Epithelial cell of esophagus (primary cell): ENCODE measurements around the gene KCNG2.

ENCODE experiments used
- DNase-seq: peaks from one replicate; pipeline ENCODE4 v3.0.0; 2010; ENCODE audit warnings: low read depth
- H3K4me3 ChIP-seq: 2 replicates; pipeline ENCODE4 v1.5.1; 2011; ENCODE audit warnings: mild to moderate bottlenecking, low read length, control low read depth
- CTCF ChIP-seq: IDR thresholded peaks from 2 replicates; pipeline ENCODE4 v1.5.1; 2011; ENCODE audit warnings: low read depth, mild to moderate bottlenecking, low read length, control low read depth, inconsistent platforms; ENCODE audit not compliant: insufficient read depth; ENCODE audit errors: missing control alignments

KCNG2 gene

GRCh38 chr18:79942211-79942610 lies 144.5 kb downstream of the KCNG2 start:
- no peak overlapping the region for H3K4me3 ChIP-seq
- no peak for TF ChIP-seq CTCF
- no peak for DNase-seq

GRCh38 chr18:79942786-79943607 lies 145.3 kb downstream of the KCNG2 start:
- no peak for TF ChIP-seq CTCF
- DNase-seq, result no peak
- H3K4me3 ChIP-seq, result no peak overlapping the region

GRCh38 chr18:79943608-79944125 lies 145.9 kb downstream of the KCNG2 start:
- no peak for DNase-seq
- H3K4me3 ChIP-seq, result no peak overlapping the region
- TF ChIP-seq CTCF, result no peak

- no peak for DNase-seq
- no peak overlapping the region for H3K4me3 ChIP-seq
- TF ChIP-seq CTCF, result no peak
Observed at GRCh38 chr18:79944126-79944731, 146.5 kb downstream of the KCNG2 start.

- no peak overlapping the region for H3K4me3 ChIP-seq
Observed at GRCh38 chr18:79944746-79945117, 147.0 kb downstream of the KCNG2 start.

More at GRCh38 chr18:79944746-79945117, 147.0 kb downstream of the KCNG2 start:
- no peak for TF ChIP-seq CTCF
- DNase-seq, result no peak
